Endothelial cell of umbilical vein (primary cell): ENCODE data around the gene UNC5CL. TPM values are rescaled to one million over a fixed set of nuclear protein-coding genes. Genes with fewer than 3 reads are reported as not detected.

Experiments
- BruUV-seq: library from RNA; stranded (reverse); fragments of 400-500 nt; replicated peaks from 2 replicates; lab custom pipeline; 2021; lab: Mats Ljungman, UMichigan
- CTCF ChIA-PET: fragments of 300-600, 350-600 bp; sonication (Branson Sonifier 250); formaldehyde crosslinking; loops from one replicate; lab custom pipeline; 2021; ENCODE audit warnings: antibody characterized with exemption, inconsistent platforms; lab: Charles Lee
- POLR2A ChIA-PET: fragments of 300-600, 350-600 bp; sonication (Branson Sonifier 250); formaldehyde crosslinking; loops from one replicate; lab custom pipeline; 2021; ENCODE audit warnings: antibody characterized with exemption, inconsistent platforms; lab: Charles Lee
- DNase-seq: peaks from one replicate; pipeline ENCODE4 v3.0.0-alpha.2; 2011; ENCODE audit warnings: low read depth, low spot score
- FAIRE-seq: peaks from 2 replicates; lab custom pipeline; 2011; peaks lifted over from hg19 to GRCh38; lab: Jason Lieb, UNC
- H2AFZ ChIP-seq: 2 replicates; pipeline ENCODE4 v1.6.0; 2012; ENCODE audit warnings: low read depth, low read length, control low read depth, inconsistent platforms
- H3K27ac ChIP-seq: 2 replicates; pipeline ENCODE4 v1.5.1; 2011; ENCODE audit warnings: low read depth, mild to moderate bottlenecking, control low read depth, low read length, moderate library complexity; ENCODE audit not compliant: insufficient read depth
- H3K27me3 ChIP-seq, 2 experiments: 2 replicates each; pipeline versions ENCODE4 v1.6.0 to v1.6.1; 2011; ENCODE audit warnings: low read length in 2 of 2, mixed read lengths in 1 of 2; ENCODE audit not compliant: control insufficient read depth in 2 of 2, insufficient read depth in 2 of 2
- H3K36me3 ChIP-seq, 2 experiments: 2 replicates in 1 of 2; 3 replicates in 1 of 2; pipeline ENCODE4 v1.5.1; 2011; ENCODE audit warnings: low read length in 2 of 2, mild to moderate bottlenecking in 1 of 2, moderate library complexity in 1 of 2; ENCODE audit not compliant: control insufficient read depth in 2 of 2, insufficient read depth in 2 of 2; ENCODE audit errors: extremely low read depth in 1 of 2
- H3K4me1 ChIP-seq: 3 replicates; pipeline ENCODE4 v1.5.1; 2011; ENCODE audit warnings: mild to moderate bottlenecking, low read length; ENCODE audit not compliant: control insufficient read depth, insufficient read depth; ENCODE audit errors: extremely low read depth
- H3K4me2 ChIP-seq: 2 replicates; pipeline ENCODE4 v1.6.1; 2011; ENCODE audit warnings: low read length, control low read depth, mixed read lengths; ENCODE audit not compliant: insufficient read depth
- H3K4me3 ChIP-seq, 3 experiments: fragments of 200-600 bp in 1 of 3; sonication (generic), shearing (Covaris generic) in 1 of 3; replicated peaks in 1 of 3; 2 replicates each; pipeline ENCODE4 v1.5.1; 2011 to 2016; ENCODE audit warnings: control low read depth in 3 of 3, low read length in 3 of 3, mild to moderate bottlenecking in 2 of 3, inconsistent platforms in 1 of 3, low read depth in 1 of 3, moderate library complexity in 1 of 3; ENCODE audit not compliant: insufficient read depth in 1 of 3
- H3K79me2 ChIP-seq: 2 replicates; pipeline ENCODE4 v1.6.0; 2012; ENCODE audit warnings: low read length, inconsistent platforms; ENCODE audit not compliant: control insufficient read depth, insufficient read depth
- H3K9ac ChIP-seq: replicated peaks from 2 replicates; pipeline ENCODE3; 2011; ENCODE audit warnings: low read length, control low read depth; ENCODE audit not compliant: insufficient read depth; ENCODE audit errors: extremely low read depth
- H3K9me1 ChIP-seq: replicated peaks from 3 replicates; pipeline ENCODE4 v1.6.0; 2011; ENCODE audit warnings: mild to moderate bottlenecking, low read length; ENCODE audit not compliant: control insufficient read depth, insufficient read depth; ENCODE audit errors: extremely low read depth
- H3K9me3 ChIP-seq: replicated peaks from 2 replicates; pipeline ENCODE4 v1.5.1; 2012; ENCODE audit warnings: low read length, inconsistent platforms; ENCODE audit not compliant: control insufficient read depth, insufficient read depth
- H4K20me1 ChIP-seq: replicated peaks from 2 replicates; pipeline ENCODE3; 2011; ENCODE audit warnings: mild to moderate bottlenecking, low read length; ENCODE audit not compliant: control insufficient read depth, insufficient read depth; ENCODE audit errors: extremely low read depth
- CTCF ChIP-seq, 2 donors: IDR thresholded peaks; 1 replicate in 1 of 2; 2 replicates in 1 of 2; pipeline ENCODE4 v1.5.1; 2011; ENCODE audit warnings: low read length in 2 of 2, mild to moderate bottlenecking in 2 of 2, moderate library complexity in 2 of 2, control low read depth in 1 of 2, inconsistent platforms in 1 of 2, low read depth in 1 of 2; ENCODE audit not compliant: insufficient read depth in 1 of 2; ENCODE audit errors: extremely low read depth in 1 of 2
- EZH2 ChIP-seq: IDR thresholded peaks from 2 replicates; pipeline ENCODE4 v1.6.1; 2012; ENCODE audit warnings: borderline replicate concordance, low read depth, mild to moderate bottlenecking, moderate library complexity, low read length, inconsistent platforms; ENCODE audit not compliant: severe bottlenecking
- FOS ChIP-seq: IDR thresholded peaks from 2 replicates; pipeline ENCODE4 v1.6.1; 2011; ENCODE audit warnings: mild to moderate bottlenecking, low read length, moderate library complexity, borderline replicate concordance; ENCODE audit not compliant: insufficient read depth
- GATA2 ChIP-seq: IDR thresholded peaks from 2 replicates; pipeline ENCODE4 v1.7.0; 2011; ENCODE audit warnings: low read depth, mild to moderate bottlenecking, moderate library complexity, mixed read lengths, low read length; ENCODE audit not compliant: insufficient read length, insufficient read depth
- JUN ChIP-seq: IDR thresholded peaks from 2 replicates; pipeline ENCODE4 v1.6.1; 2011; ENCODE audit warnings: borderline replicate concordance, low read depth; ENCODE audit not compliant: insufficient read length, insufficient read depth
- MAX ChIP-seq: IDR thresholded peaks from 2 replicates; pipeline ENCODE4 v1.6.1; 2011; ENCODE audit not compliant: insufficient read depth, insufficient read length
- MYC ChIP-seq: IDR thresholded peaks from one replicate; pipeline ENCODE4 v1.6.1; 2011; ENCODE audit warnings: mild to moderate bottlenecking, low read depth, low read length
- POLR2A ChIP-seq: IDR thresholded peaks from 2 replicates; pipeline ENCODE4 v1.6.1; 2012; ENCODE audit warnings: low read depth, mild to moderate bottlenecking, control low read depth, low read length
- POLR2AphosphoS5 ChIP-seq: IDR thresholded peaks from 2 replicates; pipeline ENCODE4 v1.6.1; 2012; ENCODE audit warnings: low read depth, mild to moderate bottlenecking, control low read depth, low read length, moderate library complexity; ENCODE audit not compliant: insufficient read depth
- dilution Hi-C: fragments of 300-500 bp; cut with MboI; formaldehyde crosslinking; loops from one replicate; pipeline ENCODE4 v1.15.0; 2019; ENCODE audit warnings: low sequenced_read_pairs; ENCODE audit not compliant: extremely low pct_ligation_motif_present
- intact Hi-C: fragments of 100-400 bp; cut with micrococcal nuclease; formaldehyde crosslinking; loops from one replicate; pipeline ENCODE4 v1.10.0; 2022
- polyA plus RNA-seq, 4 experiments: library from polyadenylated mRNA; depleted of rRNA in 3 of 4; stranded (reverse) in 3 of 4; unstranded in 1 of 4; fragments of >200 nt; gene quantifications; 2 replicates each; pipeline versions ENCODE4 v1.2.1 to v1.2.3, GENCODE V29; 2011 to 2012; ENCODE audit warnings: missing spikeins in 1 of 4
- total RNA-seq: library from RNA; stranded (reverse); gene quantifications from 2 replicates; pipeline ENCODE4 v1.2.3, GENCODE V29; 2021

Gene UNC5CL
- total and polyA plus RNA-seq, 2 donors (not counting 3 experiments of a cell fraction or from before 2014, with no cell fraction given): 0.14 to 0.20 TPM

GRCh38 chr6:41009669-41010068 is 29.4 kb downstream of the UNC5CL start:
- ChIA-PET POLR2A (no interaction called here), CTCF (no interaction called here)
- Histone ChIP-seq H3K27ac (no peak overlapping the region), H3K36me3 (no peaks in the 10 kb centered on the region), H3K9me3 (no peaks in the 10 kb centered on the region), H4K20me1 (no peaks in the 10 kb centered on the region), H3K4me1 (no peaks in the 10 kb centered on the region), H3K27me3 (peaks cover 8 to 14% of the 10 kb centered on the region in 2 experiments), H3K9me1 (no peaks in the 10 kb centered on the region), H3K9ac (no peak overlapping the region), H3K4me3 (no peak overlapping the region), H3K4me2 (no peak overlapping the region), H3K79me2 (no peaks in the 10 kb centered on the region), H2AFZ (no peak overlapping the region)
- no peak for DNase-seq
- TF ChIP-seq FOS (no peak), MAX (no peak), POLR2A (no peak), JUN (no peak), MYC (no peak), POLR2AphosphoS5 (no peak), GATA2 (no peak), EZH2 (no peak), CTCF (IDR thresholded peaks at IDR 0.05; ENCODE audit: extremely low read depth in 1 of 2, insufficient read depth in 1 of 2, low read depth in 1 of 2, low read length in 2 of 2) (no peak)
- no TSS peak for BruUV-seq
- no peak for FAIRE-seq
- dilution Hi-C loops (no loop called here), intact Hi-C loops (no loop called here)
